ENCODE measurements around the gene AGPS.

Gene AGPS

GRCh38 chr2:177593402-177593801 is 200.8 kb downstream of the AGPS start:
- DNase-seq (ENCODE audit: low read depth) = no peak
- H3K4me3 ChIP-seq (ENCODE audit: low read length) = no peak overlapping the region
- TF ChIP-seq, protein P1, sequence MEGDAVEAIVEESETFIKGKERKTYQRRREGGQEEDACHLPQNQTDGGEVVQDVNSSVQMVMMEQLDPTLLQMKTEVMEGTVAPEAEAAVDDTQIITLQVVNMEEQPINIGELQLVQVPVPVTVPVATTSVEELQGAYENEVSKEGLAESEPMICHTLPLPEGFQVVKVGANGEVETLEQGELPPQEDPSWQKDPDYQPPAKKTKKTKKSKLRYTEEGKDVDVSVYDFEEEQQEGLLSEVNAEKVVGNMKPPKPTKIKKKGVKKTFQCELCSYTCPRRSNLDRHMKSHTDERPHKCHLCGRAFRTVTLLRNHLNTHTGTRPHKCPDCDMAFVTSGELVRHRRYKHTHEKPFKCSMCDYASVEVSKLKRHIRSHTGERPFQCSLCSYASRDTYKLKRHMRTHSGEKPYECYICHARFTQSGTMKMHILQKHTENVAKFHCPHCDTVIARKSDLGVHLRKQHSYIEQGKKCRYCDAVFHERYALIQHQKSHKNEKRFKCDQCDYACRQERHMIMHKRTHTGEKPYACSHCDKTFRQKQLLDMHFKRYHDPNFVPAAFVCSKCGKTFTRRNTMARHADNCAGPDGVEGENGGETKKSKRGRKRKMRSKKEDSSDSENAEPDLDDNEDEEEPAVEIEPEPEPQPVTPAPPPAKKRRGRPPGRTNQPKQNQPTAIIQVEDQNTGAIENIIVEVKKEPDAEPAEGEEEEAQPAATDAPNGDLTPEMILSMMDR (IDR thresholded peaks at IDR 0.05; ENCODE audit: insufficient read depth, low read depth, low read length, missing control alignments) = no peak
